Neural progenitor cell (in vitro differentiated cells): ENCODE measurements around the gene GDF11. TPM values are rescaled to one million over a fixed set of nuclear protein-coding genes. Genes with fewer than 3 reads are reported as not detected.

Source experiments
- DNase-seq: peaks from one replicate; pipeline ENCODE4 v3.0.0-alpha.2; 2016; ENCODE audit warnings: low spot score
- H2AFZ ChIP-seq: fragments of 200-600 bp; sonication (generic); replicated peaks from 2 replicates; pipeline ENCODE4 v1.6.1; 2016; ENCODE audit warnings: antibody characterized with exemption
- H3F3A ChIP-seq: fragments of 200-600 bp; sonication (generic); 2 replicates; pipeline ENCODE4 v1.6.1; 2016; ENCODE audit warnings: antibody characterized with exemption, low read depth
- H3K27ac ChIP-seq: fragments of 200-600 bp; sonication (generic); 2 replicates; pipeline ENCODE4 v1.5.1; 2016; ENCODE audit warnings: mild to moderate bottlenecking
- H3K27me3 ChIP-seq: fragments of 200-600 bp; sonication (generic); 2 replicates; pipeline ENCODE4 v1.6.1; 2016; ENCODE audit warnings: mild to moderate bottlenecking, moderate library complexity
- H3K36me3 ChIP-seq: fragments of 200-600 bp; sonication (generic); 2 replicates; pipeline ENCODE4 v1.5.1; 2016
- H3K4me1 ChIP-seq: fragments of 200-600 bp; sonication (generic); 2 replicates; pipeline ENCODE4 v1.6.1; 2016; ENCODE audit warnings: mixed run types
- H3K4me2 ChIP-seq: fragments of 200-600 bp; sonication (generic); 2 replicates; pipeline ENCODE4 v1.6.1; 2016
- H3K4me3 ChIP-seq: fragments of 200-600 bp; sonication (generic); 2 replicates; pipeline ENCODE4 v1.5.1; 2016
- H3K79me2 ChIP-seq: fragments of 200-600 bp; sonication (generic); 2 replicates; pipeline ENCODE4 v1.6.1; 2016; ENCODE audit warnings: low read depth
- H3K9ac ChIP-seq: fragments of 200-600 bp; sonication (generic); 2 replicates; pipeline ENCODE4 v1.6.1; 2016
- H3K9me3 ChIP-seq: fragments of 200-600 bp; sonication (generic); 2 replicates; pipeline ENCODE4 v1.5.1; 2016; ENCODE audit warnings: low read depth
- H4K20me1 ChIP-seq: fragments of 200-600 bp; sonication (generic); 2 replicates; pipeline ENCODE4 v1.6.1; 2016; ENCODE audit warnings: low read depth
- H3K27ac Mint-ChIP-seq: 3 replicates; pipeline ENCODE4 v1.8.0; 2021; ENCODE audit warnings: mixed read lengths
- H3K27me3 Mint-ChIP-seq: 2 replicates; pipeline ENCODE4 v1.8.0; 2022; ENCODE audit warnings: low read depth, mild to moderate bottlenecking, inconsistent platforms, moderate library complexity, mixed read lengths; ENCODE audit not compliant: insufficient read depth
- H3K36me3 Mint-ChIP-seq: 3 replicates; pipeline ENCODE4 v1.8.0; 2021; ENCODE audit warnings: mixed read lengths
- H3K4me1 Mint-ChIP-seq: 3 replicates; pipeline ENCODE4 v1.8.0; 2021; ENCODE audit warnings: mixed read lengths
- H3K4me3 Mint-ChIP-seq: 3 replicates; pipeline ENCODE4 v1.8.0; 2021; ENCODE audit warnings: mild to moderate bottlenecking, moderate library complexity, mixed read lengths
- H3K9me3 Mint-ChIP-seq: 3 replicates; pipeline ENCODE4 v1.8.0; 2020; ENCODE audit warnings: mixed read lengths
- CTCF ChIP-seq: fragments of 200-600 bp; sonication (generic); IDR thresholded peaks from 2 replicates; pipeline ENCODE4 v1.5.1; 2017; ENCODE audit warnings: antibody characterized with exemption, mild to moderate bottlenecking
- EZH2 ChIP-seq: fragments of 200-600 bp; sonication (generic); IDR thresholded peaks from 2 replicates; pipeline ENCODE4 v1.6.1; 2017; ENCODE audit warnings: antibody characterized with exemption, mild to moderate bottlenecking, moderate library complexity
- EZH2phosphoT487 ChIP-seq: fragments of 200-600 bp; sonication (generic); IDR thresholded peaks from 2 replicates; pipeline ENCODE4 v1.6.1; 2017; ENCODE audit warnings: antibody characterized with exemption
- total RNA-seq: library from RNA; depleted of rRNA; stranded (reverse); fragments of >200 nt; gene quantifications from 2 replicates; pipeline ENCODE4 v1.2.3, GENCODE V29; 2015; ENCODE audit warnings: low replicate concordance

GDF11 gene
- total RNA-seq, 1 donor from 2014 or later: 9.1 TPM

GRCh38 chr12:55707219-55707671, 35.7 kb upstream of the GDF11 start:
- Histone ChIP-seq H3K27ac (no peak overlapping the region), H3K9me3 (no peaks in the 10 kb centered on the region), H3K4me2 (peak overlapping the region; percentile 97), H3K4me3 (peak overlapping the region; percentile 90), H3K27me3 (peaks cover 26% of the 10 kb centered on the region), H3F3A (peaks cover 14% of the 10 kb centered on the region), H2AFZ (peak overlapping the region; percentile 82), H3K36me3 (no peaks in the 10 kb centered on the region), H3K4me1 (peaks cover 29% of the 10 kb centered on the region), H4K20me1 (peaks cover 18% of the 10 kb centered on the region), H3K9ac (peak overlapping the region; percentile 48), H3K79me2 (peaks cover 38% of the 10 kb centered on the region)
- Mint-ChIP-seq H3K4me3 (peak overlapping the region; percentile 98), H3K9me3 (no peaks in the 10 kb centered on the region), H3K27me3 (peaks cover 12% of the 10 kb centered on the region), H3K4me1 (peaks cover 52% of the 10 kb centered on the region), H3K27ac (no peak overlapping the region), H3K36me3 (peaks cover 8% of the 10 kb centered on the region)
- TF ChIP-seq CTCF (no peak), EZH2phosphoT487 (no peak), EZH2 (no peak)
- DNase-seq: peak; percentile 55

GRCh38 chr12:55707841-55708694, 34.9 kb upstream of the GDF11 start, which contains the start of gene ITGA7:
ITGA7 (minus strand) TSS chr12:55707904; CDS start chr12:55707682, 222 bp downstream.
- Mint-ChIP-seq H3K27ac (peak within 1 kb of the TSS; percentile 9), H3K27me3 (peaks cover 12% of the 10 kb centered on the region), H3K4me3 (peak within 1 kb of the TSS; percentile 98), H3K4me1 (peaks cover 52% of the 10 kb centered on the region), H3K9me3 (no peaks in the 10 kb centered on the region), H3K36me3 (peaks cover 1% of the 10 kb centered on the region)
- Histone ChIP-seq H3F3A (peaks cover 14% of the 10 kb centered on the region), H4K20me1 (peaks cover 18% of the 10 kb centered on the region), H3K4me3 (peak within 1 kb of the TSS; percentile 90), H3K36me3 (no peaks in the 10 kb centered on the region), H3K79me2 (peaks cover 38% of the 10 kb centered on the region), H3K4me1 (peaks cover 29% of the 10 kb centered on the region), H3K9me3 (no peaks in the 10 kb centered on the region), H2AFZ (peak within 1 kb of the TSS; percentile 86), H3K27ac (no peak within 1 kb of the TSS), H3K27me3 (peaks cover 31% of the 10 kb centered on the region), H3K9ac (peak within 1 kb of the TSS; percentile 48), H3K4me2 (peak within 1 kb of the TSS; percentile 97)
- TF ChIP-seq EZH2phosphoT487 (no peak), CTCF (no peak), EZH2 (no peak)
- peak; percentile 97 for DNase-seq

- Histone ChIP-seq H3F3A (peaks cover 14% of the 10 kb centered on the region), H3K9me3 (no peaks in the 10 kb centered on the region), H3K27ac (no peak overlapping the region), H3K9ac (no peak overlapping the region), H3K36me3 (no peaks in the 10 kb centered on the region), H4K20me1 (peaks cover 18% of the 10 kb centered on the region), H3K4me2 (peak overlapping the region; percentile 97), H3K4me3 (peak overlapping the region; percentile 90), H3K27me3 (peaks cover 31% of the 10 kb centered on the region), H2AFZ (peak overlapping the region; percentile 86), H3K79me2 (peaks cover 35% of the 10 kb centered on the region), H3K4me1 (peaks cover 29% of the 10 kb centered on the region)
- peak overlapping the region; percentile 9 for H3K27ac Mint-ChIP-seq
- peaks cover 48% of the 10 kb centered on the region for H3K4me1 Mint-ChIP-seq
- TF ChIP-seq EZH2phosphoT487 (no peak), CTCF (no peak), EZH2 (no peak)
- no peaks in the 10 kb centered on the region for H3K9me3 Mint-ChIP-seq
- H3K4me3 Mint-ChIP-seq: peak overlapping the region; percentile 98
- peaks cover 13% of the 10 kb centered on the region for H3K27me3 Mint-ChIP-seq
- DNase-seq: no peak
- H3K36me3 Mint-ChIP-seq: no peaks in the 10 kb centered on the region
These were observed 34.2 kb upstream of the GDF11 start for GRCh38 chr12:55708695-55709233.
